Measurements from ENCODE around the gene FAM181B.

FAM181B gene

DNA sequence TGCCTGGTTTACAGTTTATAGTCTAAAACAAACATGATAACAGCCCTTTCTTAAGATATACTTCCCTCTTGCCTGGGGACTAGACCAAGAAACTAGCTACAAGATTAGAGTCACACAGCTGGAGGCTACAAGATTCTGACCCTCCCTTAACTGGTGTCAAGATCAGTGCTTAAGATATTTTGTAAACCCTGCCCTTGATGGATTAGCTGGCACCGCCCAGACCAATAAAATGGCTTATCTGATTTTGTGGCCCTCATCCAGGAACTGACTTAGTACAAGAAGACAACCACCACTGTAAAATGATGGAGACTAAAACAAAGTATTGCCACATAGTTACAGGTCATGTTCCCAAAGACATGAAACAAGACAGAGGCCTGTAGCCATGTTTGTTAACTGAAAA lies 53.4 kb downstream of the FAM181B start:
- DNase-seq, result no peak
